Activated CD8-positive, alpha-beta T cell treated with anti-CD3 and anti-CD28 coated beads for 36 hours (primary cell): ENCODE results near the gene ZNF317. TPM values are rescaled to one million over a fixed set of nuclear protein-coding genes. Genes with fewer than 3 reads are reported as not detected.
A peak's percentile ranks its signal among the peaks of the same experiment; 100 is the strongest.

Experiments
- ATAC-seq: fragments of 200-7000 bp; cut with Tn5 transposase; one replicate; pipeline ENCODE4 v1.10.0; 2021; ENCODE audit warnings: mild to moderate bottlenecking, moderate library complexity
- CTCF ChIA-PET: fragments of 350-600 bp; sonication (Branson Sonifier 250); formaldehyde crosslinking; loops from one replicate; lab custom pipeline; 2021; ENCODE audit warnings: antibody characterized with exemption; lab: Charles Lee
- POLR2A ChIA-PET: fragments of 350-600 bp; sonication (Branson Sonifier 250); formaldehyde crosslinking; loops from one replicate; lab custom pipeline; 2021; ENCODE audit warnings: antibody characterized with exemption; lab: Charles Lee
- DNase-seq: peaks from one replicate; pipeline ENCODE4 v3.0.0-alpha.2; 2020
- H3K27ac Mint-ChIP-seq: one replicate; pipeline ENCODE4 v1.8.0; 2021; ENCODE audit warnings: mild to moderate bottlenecking, mixed read lengths
- H3K27me3 Mint-ChIP-seq: one replicate; pipeline ENCODE4 v1.8.0; 2021; ENCODE audit warnings: mixed read lengths
- H3K36me3 Mint-ChIP-seq: one replicate; pipeline ENCODE4 v1.8.0; 2021; ENCODE audit warnings: low read depth, mixed read lengths
- H3K4me1 Mint-ChIP-seq: one replicate; pipeline ENCODE4 v1.8.0; 2021; ENCODE audit warnings: low read depth, mixed read lengths
- H3K4me3 Mint-ChIP-seq: one replicate; pipeline ENCODE4 v1.8.0; 2021; ENCODE audit warnings: mild to moderate bottlenecking, moderate library complexity, mixed read lengths
- H3K9me3 Mint-ChIP-seq: one replicate; pipeline ENCODE4 v1.8.0; 2021; ENCODE audit warnings: mixed read lengths
- intact Hi-C: fragments of 100-400 bp; cut with micrococcal nuclease; formaldehyde crosslinking; loops from one replicate; pipeline ENCODE4 v1.10.0; 2022
- total RNA-seq, 2 experiments: library from RNA; stranded (reverse); gene quantifications; one replicate each; pipeline ENCODE4 v1.2.3, GENCODE V29; 2021
- TF ChIP-seq, protein P1 (sequence below): fragments of 200-600 bp; IDR thresholded peaks from one replicate; pipeline ENCODE4 v1.8.0; 2022; ENCODE audit warnings: antibody characterized with exemption, mild to moderate bottlenecking

The ZNF317 gene
- total RNA-seq = 10 to 100 TPM; 41.4 to 41.7 TPM

DNA sequence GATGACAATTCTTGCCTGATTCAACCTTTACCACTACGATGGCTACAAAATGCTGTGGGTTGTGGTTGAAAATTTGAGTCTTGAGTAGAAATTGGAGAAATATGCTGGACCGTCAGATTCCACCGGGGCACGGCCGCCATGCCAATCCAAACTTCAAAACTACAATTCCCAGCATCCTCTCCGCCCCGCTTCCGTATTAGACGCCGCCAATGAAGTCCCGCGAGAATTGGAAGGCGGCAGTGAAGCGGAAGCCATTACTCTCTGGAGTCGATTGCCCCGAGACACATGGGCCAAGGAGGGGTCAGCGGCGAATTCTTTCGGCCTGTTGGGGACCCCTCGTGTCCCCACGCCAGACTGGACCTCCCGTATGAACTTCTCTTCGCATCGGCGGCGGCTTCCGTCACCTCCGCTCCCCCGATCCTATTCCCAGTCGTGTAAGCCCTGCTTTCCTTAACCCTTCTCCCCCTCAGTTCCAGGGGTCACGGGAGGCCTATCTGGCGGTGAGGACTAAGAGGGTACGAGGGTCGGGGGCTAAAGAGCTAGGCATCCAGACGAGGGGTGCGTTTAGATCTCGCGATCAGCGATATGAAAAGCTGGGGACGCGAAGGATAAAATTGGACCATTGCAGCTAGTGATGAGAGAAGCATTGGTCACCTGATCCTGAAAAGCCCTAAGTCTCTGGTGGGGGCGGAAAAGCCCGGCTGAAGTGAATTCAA, at the start of gene ZNF317:
ZNF317 (plus strand) TSS at position 239 of the 716 bp plus-strand sequence. CDS start 15,620 bp downstream, outside the sequence.
- TF ChIP-seq, protein P1, sequence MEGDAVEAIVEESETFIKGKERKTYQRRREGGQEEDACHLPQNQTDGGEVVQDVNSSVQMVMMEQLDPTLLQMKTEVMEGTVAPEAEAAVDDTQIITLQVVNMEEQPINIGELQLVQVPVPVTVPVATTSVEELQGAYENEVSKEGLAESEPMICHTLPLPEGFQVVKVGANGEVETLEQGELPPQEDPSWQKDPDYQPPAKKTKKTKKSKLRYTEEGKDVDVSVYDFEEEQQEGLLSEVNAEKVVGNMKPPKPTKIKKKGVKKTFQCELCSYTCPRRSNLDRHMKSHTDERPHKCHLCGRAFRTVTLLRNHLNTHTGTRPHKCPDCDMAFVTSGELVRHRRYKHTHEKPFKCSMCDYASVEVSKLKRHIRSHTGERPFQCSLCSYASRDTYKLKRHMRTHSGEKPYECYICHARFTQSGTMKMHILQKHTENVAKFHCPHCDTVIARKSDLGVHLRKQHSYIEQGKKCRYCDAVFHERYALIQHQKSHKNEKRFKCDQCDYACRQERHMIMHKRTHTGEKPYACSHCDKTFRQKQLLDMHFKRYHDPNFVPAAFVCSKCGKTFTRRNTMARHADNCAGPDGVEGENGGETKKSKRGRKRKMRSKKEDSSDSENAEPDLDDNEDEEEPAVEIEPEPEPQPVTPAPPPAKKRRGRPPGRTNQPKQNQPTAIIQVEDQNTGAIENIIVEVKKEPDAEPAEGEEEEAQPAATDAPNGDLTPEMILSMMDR = no peak
- peak; percentile 97 for DNase-seq
- Mint-ChIP-seq H3K4me1 (peaks cover 33% of the 10 kb centered on the region), H3K4me3 (peak within 1 kb of the TSS; percentile 96), H3K27ac (peak within 1 kb of the TSS; percentile 96), H3K36me3 (peaks cover 37% of the 10 kb centered on the region), H3K9me3 (peaks cover 17% of the 10 kb centered on the region), H3K27me3 (no peaks in the 10 kb centered on the region)
- ChIA-PET CTCF (no interaction called here), POLR2A (interaction anchor here (0.6 to 1.1 kb wide), 5 partner anchors 9 to 308 kb away, joined by 3 read pairs; partner anchors contain the start of genes MBD3L1, ZNF558 and ZNF699)
- peak; percentile 93 for ATAC-seq
- intact Hi-C loops = no loop called here

DNA sequence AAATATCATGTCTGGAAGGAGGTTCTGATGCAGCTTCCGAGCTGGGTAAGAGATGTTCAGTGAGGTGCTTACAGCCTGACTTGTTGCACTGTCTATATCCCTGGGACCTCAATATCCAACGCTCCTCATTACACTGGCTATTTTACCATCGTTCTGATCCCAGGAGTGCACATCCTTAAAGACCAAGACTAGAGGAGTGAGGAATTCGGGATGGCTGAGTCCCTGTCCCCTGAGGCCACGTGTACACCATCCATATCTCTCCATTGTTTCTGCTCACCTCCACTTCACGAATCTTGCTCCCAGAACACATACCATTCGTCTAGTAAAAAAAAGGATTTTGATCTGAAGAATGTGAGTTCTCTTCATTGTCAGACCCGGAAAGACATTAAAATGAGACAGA, 32.8 kb upstream of the ZNF317 start, which contains the start of gene OR7G2:
OR7G2 (minus strand) TSS at position 101 of the 400 bp plus-strand sequence. CDS start 4,232 bp downstream, outside the sequence.
- DNase-seq = no peak
- no peak for ATAC-seq
- no peaks in the 10 kb centered on the region for H3K36me3 Mint-ChIP-seq
- H3K27ac Mint-ChIP-seq = no peak within 1 kb of the TSS
- H3K9me3 Mint-ChIP-seq = no peaks in the 10 kb centered on the region
- ChIA-PET CTCF (no interaction called here), POLR2A (interaction anchor here (1.3 kb wide), 1 partner anchor 211 kb away, joined by 3 read pairs; no protein-coding TSS in a partner anchor)
- H3K4me3 Mint-ChIP-seq = no peak within 1 kb of the TSS
- peaks cover 21% of the 10 kb centered on the region for H3K27me3 Mint-ChIP-seq
- intact Hi-C loops = no loop called here
- no peaks in the 10 kb centered on the region for H3K4me1 Mint-ChIP-seq
- TF ChIP-seq, protein P1 = no peak

DNA sequence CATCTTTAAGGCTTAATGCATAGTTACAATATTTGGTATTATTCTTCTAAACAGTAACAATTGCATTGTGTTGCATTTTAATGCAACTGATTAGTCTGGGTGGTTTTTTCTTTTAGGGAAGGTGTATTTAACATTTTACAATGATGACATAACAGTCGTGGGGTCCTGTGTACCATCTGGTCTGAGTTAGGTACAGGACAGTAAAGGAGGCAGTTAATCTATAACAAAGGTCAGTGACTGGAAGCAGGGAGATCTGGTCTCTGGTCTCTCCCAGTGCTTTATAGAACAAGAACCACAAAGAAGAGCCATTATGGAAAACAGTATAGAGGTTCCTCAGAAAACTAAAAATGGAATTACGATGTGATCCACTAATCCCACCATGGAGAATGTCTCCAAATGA, 30.2 kb upstream of the ZNF317 start:
- Mint-ChIP-seq H3K36me3 (no peaks in the 10 kb centered on the region), H3K27ac (no peak overlapping the region), H3K4me3 (no peak overlapping the region), H3K9me3 (no peaks in the 10 kb centered on the region), H3K27me3 (peaks cover 17% of the 10 kb centered on the region), H3K4me1 (no peaks in the 10 kb centered on the region)
- CTCF ChIA-PET = no interaction called here
- DNase-seq = no peak
- intact Hi-C loops = no loop called here
- ATAC-seq = no peak
- TF ChIP-seq, protein P1 = no peak
- POLR2A ChIA-PET = no interaction called here

DNA sequence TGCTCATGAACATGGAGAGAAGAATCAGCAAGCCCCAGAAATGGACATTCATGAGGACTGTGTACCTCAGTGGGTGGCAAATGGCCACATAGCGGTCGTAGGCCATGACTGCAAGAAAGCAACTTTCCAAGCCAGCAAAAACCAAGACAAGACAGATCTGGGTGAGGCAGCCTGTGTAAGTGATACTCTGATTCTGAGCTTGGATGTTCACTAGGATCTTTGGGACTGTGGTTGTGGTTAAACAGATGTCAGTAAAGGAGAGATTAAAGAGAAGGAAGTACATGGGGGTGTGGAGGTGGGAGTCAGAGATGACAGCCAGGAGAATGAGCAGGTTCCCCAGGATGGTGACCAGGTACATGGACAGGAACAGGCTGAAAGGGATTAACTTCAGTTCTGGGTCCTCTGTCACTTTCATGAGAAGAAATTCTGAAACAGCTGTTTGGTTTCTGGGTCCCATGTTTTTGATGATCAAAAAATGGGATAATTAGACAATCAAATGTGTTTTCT, 24.8 kb upstream of the ZNF317 start, which contains the start of gene OR7G1:
OR7G1 (minus strand) TSS at position 457 of the 507 bp plus-strand sequence; CDS start at position 457, 0 bp downstream.
- no peak for DNase-seq
- POLR2A ChIA-PET = no interaction called here

More for the DNA sequence above, 24.8 kb upstream of the ZNF317 start, which contains the start of gene OR7G1:
- H3K27me3 Mint-ChIP-seq = peaks cover 20% of the 10 kb centered on the region
- ATAC-seq = no peak
- no peaks in the 10 kb centered on the region for H3K9me3 Mint-ChIP-seq
- TF ChIP-seq, protein P1 = no peak
- no peak within 1 kb of the TSS for H3K27ac Mint-ChIP-seq
- CTCF ChIA-PET = no interaction called here
- no peaks in the 10 kb centered on the region for H3K4me1 Mint-ChIP-seq
- no peaks in the 10 kb centered on the region for H3K36me3 Mint-ChIP-seq
- no peak within 1 kb of the TSS for H3K4me3 Mint-ChIP-seq
- intact Hi-C loops = no loop called here
